Suprapubic skin (tissue), 4 donors: ENCODE data around the gene MAGI1.

Experiments
- EP300 ChIP-seq: sonication (generic); formaldehyde crosslinking; IDR thresholded peaks from one replicate; pipeline ENCODE4 v1.6.1; 2017; ENCODE audit warnings: antibody characterized with exemption
- POLR2A ChIP-seq, 2 donors: fragments of 450-650 bp; IDR thresholded peaks; one replicate each; pipeline ENCODE4 v1.6.1; 2017; ENCODE audit warnings: antibody characterized with exemption in 2 of 2, mild to moderate bottlenecking in 2 of 2, moderate library complexity in 2 of 2
- POLR2AphosphoS5 ChIP-seq, 3 donors: sonication (generic); formaldehyde crosslinking; IDR thresholded peaks; one replicate each; pipeline ENCODE4 v1.6.1; 2017; ENCODE audit warnings: antibody characterized with exemption in 3 of 3
- TF ChIP-seq, protein P1 (sequence below), 2 donors: fragments of 200-600 bp in 1 of 2; fragments of 450-650 bp in 1 of 2; sonication (generic) in 1 of 2; IDR thresholded peaks; one replicate each; pipeline ENCODE4 v1.5.1; 2016 to 2019; ENCODE audit warnings: antibody characterized with exemption in 2 of 2, mild to moderate bottlenecking in 1 of 2, moderate library complexity in 1 of 2

DNA sequence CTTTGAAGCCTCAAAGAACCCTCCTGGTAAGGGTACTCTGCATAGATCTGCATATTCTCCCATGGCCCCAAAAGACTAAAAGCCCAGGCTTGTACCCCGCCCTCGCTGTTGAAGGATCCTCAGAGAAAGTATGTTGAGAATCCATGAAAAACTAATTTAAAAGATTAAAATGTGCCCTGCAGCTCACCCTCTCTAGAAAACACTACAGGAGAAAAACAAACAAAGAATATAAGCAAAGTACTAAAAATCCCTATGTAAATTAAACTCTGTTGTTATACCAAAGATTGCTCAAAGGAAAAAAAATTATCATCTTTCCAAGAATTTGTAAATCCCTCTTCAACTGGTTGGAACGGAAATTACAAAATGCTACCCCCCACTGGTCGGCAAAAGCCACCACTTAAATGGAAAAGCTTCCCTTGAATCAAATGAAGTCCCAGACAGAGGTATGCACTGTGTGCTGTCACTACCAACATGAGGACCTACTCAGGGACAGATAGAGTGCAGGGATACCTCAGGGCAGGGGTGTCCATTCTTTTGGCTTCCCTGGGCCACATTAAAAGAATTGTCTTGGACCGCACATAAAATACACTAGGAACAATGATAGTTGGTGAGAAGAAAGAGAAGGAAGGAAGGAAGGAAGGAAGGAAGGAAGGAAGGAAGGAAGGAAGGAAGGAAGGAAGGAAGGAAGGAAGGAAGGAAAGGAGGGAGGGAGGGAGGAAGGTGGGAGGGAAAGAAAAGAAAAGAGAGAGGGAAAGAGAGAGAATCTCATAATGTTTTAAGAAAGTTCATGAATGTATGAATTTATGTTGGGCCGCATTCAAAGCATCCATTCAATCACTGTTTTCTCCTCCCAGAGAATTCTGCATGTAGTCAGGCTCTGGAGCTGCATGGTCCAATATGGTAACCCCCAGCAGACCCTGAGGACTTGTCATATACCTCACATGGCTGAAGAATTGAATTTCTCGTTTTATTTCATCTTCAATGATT, 88.1 kb downstream of the MAGI1 start:
- TF ChIP-seq, protein P1, sequence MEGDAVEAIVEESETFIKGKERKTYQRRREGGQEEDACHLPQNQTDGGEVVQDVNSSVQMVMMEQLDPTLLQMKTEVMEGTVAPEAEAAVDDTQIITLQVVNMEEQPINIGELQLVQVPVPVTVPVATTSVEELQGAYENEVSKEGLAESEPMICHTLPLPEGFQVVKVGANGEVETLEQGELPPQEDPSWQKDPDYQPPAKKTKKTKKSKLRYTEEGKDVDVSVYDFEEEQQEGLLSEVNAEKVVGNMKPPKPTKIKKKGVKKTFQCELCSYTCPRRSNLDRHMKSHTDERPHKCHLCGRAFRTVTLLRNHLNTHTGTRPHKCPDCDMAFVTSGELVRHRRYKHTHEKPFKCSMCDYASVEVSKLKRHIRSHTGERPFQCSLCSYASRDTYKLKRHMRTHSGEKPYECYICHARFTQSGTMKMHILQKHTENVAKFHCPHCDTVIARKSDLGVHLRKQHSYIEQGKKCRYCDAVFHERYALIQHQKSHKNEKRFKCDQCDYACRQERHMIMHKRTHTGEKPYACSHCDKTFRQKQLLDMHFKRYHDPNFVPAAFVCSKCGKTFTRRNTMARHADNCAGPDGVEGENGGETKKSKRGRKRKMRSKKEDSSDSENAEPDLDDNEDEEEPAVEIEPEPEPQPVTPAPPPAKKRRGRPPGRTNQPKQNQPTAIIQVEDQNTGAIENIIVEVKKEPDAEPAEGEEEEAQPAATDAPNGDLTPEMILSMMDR (IDR thresholded peaks at IDR 0.05) = no peak
- TF ChIP-seq POLR2A (IDR thresholded peaks at IDR 0.05) (no peak), EP300 (no peak), POLR2AphosphoS5 (IDR thresholded peaks at IDR 0.05) (no peak)
